Liver (tissue), 3 donors: ENCODE data around the gene EEF1A1.

Experiments
- JUND ChIP-seq, 2 donors: IDR thresholded peaks; 2 replicates each; pipeline ENCODE4 v1.6.1; 2016; ENCODE audit warnings: antibody characterized with exemption in 2 of 2
- MAX ChIP-seq: IDR thresholded peaks from 2 replicates; pipeline ENCODE4 v1.6.1; 2016; ENCODE audit warnings: antibody characterized with exemption
- SP1 ChIP-seq: IDR thresholded peaks from 2 replicates; pipeline ENCODE4 v1.6.1; 2018; ENCODE audit warnings: antibody characterized with exemption, mild to moderate bottlenecking
- YY1 ChIP-seq: IDR thresholded peaks from 2 replicates; pipeline ENCODE4 v1.6.1; 2016; ENCODE audit warnings: antibody characterized with exemption, mild to moderate bottlenecking
- TF ChIP-seq, protein P1 (sequence below): fragments of 150-350 bp; IDR thresholded peaks from 2 replicates; pipeline ENCODE4 v1.5.1; 2017; ENCODE audit warnings: improper control_type of control experiment, low read depth, low read length; ENCODE audit not compliant: missing input control
- TF ChIP-seq, protein P2 (sequence below): IDR thresholded peaks from 2 replicates; pipeline ENCODE4 v1.6.1; 2016; ENCODE audit warnings: antibody characterized with exemption, mild to moderate bottlenecking
- donor health status: healthy.
- donor health status: healthy.

GRCh38 chr6:73481969-73482368, 38.9 kb downstream of the EEF1A1 start:
- TF ChIP-seq, protein P1, sequence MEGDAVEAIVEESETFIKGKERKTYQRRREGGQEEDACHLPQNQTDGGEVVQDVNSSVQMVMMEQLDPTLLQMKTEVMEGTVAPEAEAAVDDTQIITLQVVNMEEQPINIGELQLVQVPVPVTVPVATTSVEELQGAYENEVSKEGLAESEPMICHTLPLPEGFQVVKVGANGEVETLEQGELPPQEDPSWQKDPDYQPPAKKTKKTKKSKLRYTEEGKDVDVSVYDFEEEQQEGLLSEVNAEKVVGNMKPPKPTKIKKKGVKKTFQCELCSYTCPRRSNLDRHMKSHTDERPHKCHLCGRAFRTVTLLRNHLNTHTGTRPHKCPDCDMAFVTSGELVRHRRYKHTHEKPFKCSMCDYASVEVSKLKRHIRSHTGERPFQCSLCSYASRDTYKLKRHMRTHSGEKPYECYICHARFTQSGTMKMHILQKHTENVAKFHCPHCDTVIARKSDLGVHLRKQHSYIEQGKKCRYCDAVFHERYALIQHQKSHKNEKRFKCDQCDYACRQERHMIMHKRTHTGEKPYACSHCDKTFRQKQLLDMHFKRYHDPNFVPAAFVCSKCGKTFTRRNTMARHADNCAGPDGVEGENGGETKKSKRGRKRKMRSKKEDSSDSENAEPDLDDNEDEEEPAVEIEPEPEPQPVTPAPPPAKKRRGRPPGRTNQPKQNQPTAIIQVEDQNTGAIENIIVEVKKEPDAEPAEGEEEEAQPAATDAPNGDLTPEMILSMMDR = no peak
- TF ChIP-seq, protein P2, sequence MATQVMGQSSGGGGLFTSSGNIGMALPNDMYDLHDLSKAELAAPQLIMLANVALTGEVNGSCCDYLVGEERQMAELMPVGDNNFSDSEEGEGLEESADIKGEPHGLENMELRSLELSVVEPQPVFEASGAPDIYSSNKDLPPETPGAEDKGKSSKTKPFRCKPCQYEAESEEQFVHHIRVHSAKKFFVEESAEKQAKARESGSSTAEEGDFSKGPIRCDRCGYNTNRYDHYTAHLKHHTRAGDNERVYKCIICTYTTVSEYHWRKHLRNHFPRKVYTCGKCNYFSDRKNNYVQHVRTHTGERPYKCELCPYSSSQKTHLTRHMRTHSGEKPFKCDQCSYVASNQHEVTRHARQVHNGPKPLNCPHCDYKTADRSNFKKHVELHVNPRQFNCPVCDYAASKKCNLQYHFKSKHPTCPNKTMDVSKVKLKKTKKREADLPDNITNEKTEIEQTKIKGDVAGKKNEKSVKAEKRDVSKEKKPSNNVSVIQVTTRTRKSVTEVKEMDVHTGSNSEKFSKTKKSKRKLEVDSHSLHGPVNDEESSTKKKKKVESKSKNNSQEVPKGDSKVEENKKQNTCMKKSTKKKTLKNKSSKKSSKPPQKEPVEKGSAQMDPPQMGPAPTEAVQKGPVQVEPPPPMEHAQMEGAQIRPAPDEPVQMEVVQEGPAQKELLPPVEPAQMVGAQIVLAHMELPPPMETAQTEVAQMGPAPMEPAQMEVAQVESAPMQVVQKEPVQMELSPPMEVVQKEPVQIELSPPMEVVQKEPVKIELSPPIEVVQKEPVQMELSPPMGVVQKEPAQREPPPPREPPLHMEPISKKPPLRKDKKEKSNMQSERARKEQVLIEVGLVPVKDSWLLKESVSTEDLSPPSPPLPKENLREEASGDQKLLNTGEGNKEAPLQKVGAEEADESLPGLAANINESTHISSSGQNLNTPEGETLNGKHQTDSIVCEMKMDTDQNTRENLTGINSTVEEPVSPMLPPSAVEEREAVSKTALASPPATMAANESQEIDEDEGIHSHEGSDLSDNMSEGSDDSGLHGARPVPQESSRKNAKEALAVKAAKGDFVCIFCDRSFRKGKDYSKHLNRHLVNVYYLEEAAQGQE = no peak
- TF ChIP-seq SP1 = no peak
- TF ChIP-seq YY1 = no peak
- no peak for TF ChIP-seq JUND (IDR thresholded peaks at IDR 0.05)
- no peak for TF ChIP-seq MAX
